Measurements from ENCODE around the gene EED. TPM values are rescaled to one million over a fixed set of nuclear protein-coding genes. Genes with fewer than 3 reads are reported as not detected.
"Not testable (repeated sequence)": the region's sequence is repeated elsewhere in the genome, so short reads cannot be mapped to it uniquely, and the experiment has no call there.

The EED gene
- total RNA-seq, 1 experiment from 2014 or later: 35.1 TPM

DNA sequence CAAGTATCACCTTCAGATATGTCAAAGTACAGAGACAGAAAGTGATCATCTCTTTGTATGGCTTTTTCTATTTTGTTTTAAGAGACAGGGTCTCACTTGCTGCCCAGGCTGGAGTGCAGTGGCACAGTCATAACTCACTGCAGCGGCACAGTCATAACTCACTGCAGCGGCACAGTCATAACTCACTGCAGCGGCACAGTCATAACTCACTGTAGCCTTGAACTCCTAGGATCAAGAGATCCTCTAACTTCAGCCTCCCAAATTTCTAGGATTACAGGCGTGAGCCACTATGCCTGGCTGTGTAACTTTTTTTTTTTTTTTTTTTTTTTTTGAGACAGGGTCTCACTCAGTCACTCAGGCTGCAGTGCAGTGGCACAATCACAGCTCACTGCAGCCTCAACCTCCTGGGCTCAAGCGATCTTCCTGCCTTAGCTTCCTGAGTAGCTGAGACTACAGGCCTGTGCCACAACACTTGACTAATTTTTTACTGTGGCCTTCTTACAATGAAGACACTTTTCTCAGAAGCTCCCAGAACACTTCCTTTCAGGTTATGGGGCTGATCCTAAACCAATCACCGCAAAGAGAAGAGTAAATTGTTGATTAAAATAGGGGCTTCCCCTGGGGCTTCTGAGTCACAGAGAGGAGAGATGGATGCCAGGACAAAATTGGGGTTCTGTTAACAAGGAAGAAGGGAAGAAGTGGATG is 48.5 kb downstream of the EED start:
- DNase-seq (ENCODE audit: low spot score): no peak

DNA sequence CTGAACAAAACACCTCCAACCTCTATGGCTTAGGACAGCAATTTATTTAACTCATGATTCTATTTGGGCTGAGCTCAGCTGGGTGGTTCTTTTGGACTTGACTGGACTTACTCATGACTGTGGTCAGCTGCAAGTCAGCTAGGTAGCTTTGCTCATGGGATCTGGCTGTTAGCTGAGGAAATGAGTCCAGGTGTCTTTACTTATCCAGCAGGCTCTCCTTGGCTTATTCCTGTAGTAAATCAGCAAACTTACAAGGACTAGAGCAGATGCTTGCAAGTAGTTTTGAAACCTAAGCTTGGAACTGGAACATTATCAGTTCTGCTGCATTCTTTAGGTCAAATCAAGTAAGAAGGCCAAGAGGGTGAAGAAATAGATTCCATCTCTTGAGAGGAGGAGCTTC is 49.5 kb downstream of the EED start:
- no peak for DNase-seq (ENCODE audit: low spot score)

DNA sequence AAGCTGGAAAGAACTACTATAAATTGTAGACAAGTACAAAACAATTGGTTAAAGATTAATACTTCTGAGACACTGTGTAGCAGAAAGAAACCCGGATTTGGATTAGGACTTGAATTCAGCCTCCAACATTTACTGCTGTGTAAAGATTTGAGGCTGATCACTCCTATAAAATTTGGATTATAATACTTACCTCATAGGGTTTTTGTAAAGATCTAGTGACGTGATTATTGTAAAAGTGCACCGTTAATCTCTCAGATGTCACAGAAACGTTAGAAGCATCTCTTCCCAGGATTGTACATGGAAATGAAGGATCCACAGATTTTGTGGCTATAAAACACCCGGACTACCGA is 57.2 kb downstream of the EED start:
- no peak for DNase-seq (ENCODE audit: low spot score)

DNA sequence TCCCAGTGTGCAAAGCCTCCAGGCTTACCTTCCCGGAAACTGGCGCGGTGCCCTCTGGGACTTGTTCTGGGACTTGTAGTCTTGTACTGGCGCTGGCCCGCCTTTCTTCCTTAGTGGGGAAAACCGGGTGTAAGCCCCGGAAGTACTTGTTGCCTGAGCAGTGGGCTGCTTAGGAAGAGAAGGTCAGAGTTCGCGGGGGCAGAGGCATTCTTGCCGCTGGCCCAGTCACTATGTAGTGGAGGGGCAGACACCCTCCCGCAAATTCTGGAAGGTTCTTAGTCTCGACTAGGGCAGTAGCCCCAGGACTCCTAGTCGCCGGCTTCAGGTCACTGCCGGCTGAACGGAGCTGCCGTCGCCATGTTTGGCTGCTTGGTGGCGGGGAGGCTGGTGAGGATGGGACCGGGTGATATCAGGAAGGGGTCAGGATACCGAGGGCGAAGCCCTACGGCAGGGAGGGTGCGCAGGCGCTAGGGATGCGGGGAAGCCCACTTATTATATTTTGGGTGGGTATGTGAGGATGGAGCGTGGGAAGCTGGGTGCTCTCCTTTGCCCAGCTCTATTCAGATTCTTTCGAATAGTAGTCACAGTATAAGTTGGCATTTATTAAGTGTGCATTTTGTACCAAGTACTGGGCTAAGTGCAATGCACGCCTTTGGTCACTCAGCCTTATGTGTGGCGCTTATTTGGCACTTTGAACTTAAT is 57.7 kb downstream of the EED start, which contains the start of gene HIKESHI:
Gene HIKESHI (plus strand): TSS at position 149 of the 702 bp plus-strand sequence. CDS start 209 bp downstream, at position 358.
- peak; percentile 97 for DNase-seq (ENCODE audit: low spot score)

DNA sequence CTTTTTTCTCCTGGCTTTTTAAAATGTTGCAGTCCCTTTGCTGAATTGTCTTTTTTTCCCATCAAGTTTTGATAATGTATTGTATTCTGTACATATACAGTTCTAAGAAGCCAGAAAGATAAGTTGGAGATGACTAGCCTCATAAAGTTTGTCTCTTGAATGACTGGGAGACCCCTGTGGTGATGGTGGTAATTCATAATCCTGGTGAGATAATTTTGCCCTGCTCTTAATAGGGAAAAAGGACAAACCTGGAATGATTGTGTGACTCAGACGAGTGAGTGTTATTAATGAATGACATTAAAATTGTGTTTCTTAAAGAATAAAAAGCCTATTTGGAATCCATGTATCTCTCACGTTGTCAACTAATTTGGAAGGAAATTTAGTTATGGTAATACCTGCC is 58.7 kb downstream of the EED start:
- peak; percentile 36 for DNase-seq (ENCODE audit: low spot score)

DNA sequence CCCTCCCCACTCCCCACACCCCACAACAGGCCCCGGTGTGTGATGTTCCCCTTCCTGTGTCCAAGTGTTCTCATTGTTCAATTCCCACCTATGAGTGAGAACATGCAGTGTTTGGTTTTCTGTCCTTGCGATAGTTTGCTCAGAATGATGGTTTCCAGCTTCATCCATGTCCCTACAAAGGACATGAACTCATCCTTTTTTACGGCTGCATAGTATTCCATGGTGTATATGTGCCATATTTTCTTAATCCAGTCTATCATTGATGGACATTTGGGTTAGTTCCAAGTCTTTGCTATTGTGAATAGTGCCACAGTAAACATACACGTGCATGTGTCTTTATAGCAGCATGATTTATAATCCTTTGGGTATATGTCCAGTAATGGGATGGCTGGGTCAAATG is 64.2 kb downstream of the EED start:
- not testable (repeated sequence) for DNase-seq (ENCODE audit: low spot score)

DNA sequence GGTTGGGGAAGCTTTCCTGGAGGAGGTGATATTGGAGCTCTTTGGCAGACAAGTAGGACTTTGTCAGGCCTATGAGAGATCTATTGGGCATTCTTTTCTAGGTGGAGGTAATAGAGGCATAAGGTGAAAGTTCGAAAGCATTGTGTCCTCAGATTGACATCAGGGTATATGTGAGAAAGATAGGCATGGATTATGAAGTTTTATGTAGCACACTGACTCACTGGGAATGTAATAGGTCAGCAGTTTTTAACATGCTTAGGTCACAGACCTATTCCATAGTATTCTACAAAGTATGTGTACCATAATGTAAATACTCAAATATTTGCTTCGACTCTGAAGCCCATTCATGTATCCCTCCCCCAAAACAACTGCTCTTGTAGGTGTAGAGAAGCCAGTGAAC is 69.2 kb downstream of the EED start:
- no peak for DNase-seq (ENCODE audit: low spot score)

DNA sequence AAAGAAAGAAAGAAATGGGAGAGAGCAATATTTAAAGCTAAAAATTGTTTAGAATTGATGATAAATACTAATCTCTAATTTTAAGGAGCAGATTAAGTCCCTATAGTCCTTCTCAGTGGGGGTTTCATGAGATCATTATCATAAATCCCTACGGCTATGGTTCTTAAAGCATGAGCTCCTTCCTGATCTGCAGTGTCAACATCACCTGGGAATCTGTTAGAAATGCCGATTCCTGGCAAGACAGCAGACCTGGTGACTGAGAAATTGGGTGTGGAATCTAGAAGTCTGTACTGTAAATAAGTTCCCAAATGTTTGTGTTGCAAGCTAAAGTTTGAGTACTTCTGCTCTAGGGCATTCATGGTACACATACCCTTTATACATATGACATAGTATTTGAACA is 70.1 kb downstream of the EED start:
- no peak for DNase-seq (ENCODE audit: low spot score)

Other genes starting within 250 kb of the EED start
- gene PICALM, start 175.7 kb upstream of the EED start, total RNA-seq (2014; rRNA removed; shearing (Covaris generic)): 182 and 196 TPM in 2 replicates
- 90.4 and 106 TPM in 2 replicates for gene HIKESHI, start 57.5 kb downstream of the EED start, total RNA-seq (2014; rRNA removed; shearing (Covaris generic))
- gene CCDC81, start 130.1 kb downstream of the EED start, total RNA-seq (2014; rRNA removed; shearing (Covaris generic)): 0.41 TPM in 1 of 2 replicates, not detected in the other